ENCODE data around the gene ROBO3.

The ROBO3 gene

GRCh38 chr11:124843616-124843910, 21.7 kb upstream of the ROBO3 start:
- no peak for DNase-seq

- no peak for DNase-seq
Measured at GRCh38 chr11:124844664-124845079, 20.6 kb upstream of the ROBO3 start.

GRCh38 chr11:124846070-124846673, 19.1 kb upstream of the ROBO3 start:
- no peak for DNase-seq

- no peak for DNase-seq
Measured at GRCh38 chr11:124859171-124859570, 6.1 kb upstream of the ROBO3 start.

- DNase-seq = no peak
Measured at GRCh38 chr11:124861670-124862069, 3.6 kb upstream of the ROBO3 start.

- no peak for DNase-seq
Measured at GRCh38 chr11:124863137-124863825, 2.0 kb upstream of the ROBO3 start.

GRCh38 chr11:124863826-124864165, 1.4 kb upstream of the ROBO3 start:
- DNase-seq = no peak

- no peak for DNase-seq
Measured at GRCh38 chr11:124864176-124864891, 898 bp upstream of the ROBO3 start.

GRCh38 chr11:124864892-124865180, 396 bp upstream of the ROBO3 start:
- DNase-seq = no peak

- no peak for DNase-seq
Measured at GRCh38 chr11:124865902-124866851, 945 bp downstream of the ROBO3 start.

GRCh38 chr11:124867700-124868099, 2.5 kb downstream of the ROBO3 start:
- DNase-seq = no peak

GRCh38 chr11:124868331-124869274, 3.4 kb downstream of the ROBO3 start:
- DNase-seq = no peak

- no peak for DNase-seq
Measured at GRCh38 chr11:124869331-124869730, 4.1 kb downstream of the ROBO3 start.

- DNase-seq = no peak
Measured at GRCh38 chr11:124869856-124870387, 4.7 kb downstream of the ROBO3 start.

- DNase-seq = no peak
Measured at GRCh38 chr11:124870430-124870829, 5.2 kb downstream of the ROBO3 start.

GRCh38 chr11:124872280-124872679, 7.0 kb downstream of the ROBO3 start:
- no peak for DNase-seq

- DNase-seq = no peak
Measured at GRCh38 chr11:124872741-124873140, 7.5 kb downstream of the ROBO3 start.

- DNase-seq = no peak
Measured at GRCh38 chr11:124873951-124874350, 8.7 kb downstream of the ROBO3 start.

- DNase-seq = no peak
Measured at GRCh38 chr11:124874571-124875255, 9.5 kb downstream of the ROBO3 start.

GRCh38 chr11:124875401-124875800, 10.2 kb downstream of the ROBO3 start:
- no peak for DNase-seq
